HepG2 (cell line): Measurements from ENCODE around the gene PRSS33. TPM values are rescaled to one million over a fixed set of nuclear protein-coding genes. Genes with fewer than 3 reads are reported as not detected.
A peak's percentile ranks its signal among the peaks of the same experiment; 100 is the strongest.

Source experiments
- CBFB ChIP-seq: sonication (generic); formaldehyde crosslinking; IDR thresholded peaks from 2 replicates; pipeline ENCODE4 v1.4.0; 2020; ENCODE audit warnings: missing genetic modification reagents
- GPN1 ChIP-seq: sonication (generic); formaldehyde crosslinking; IDR thresholded peaks from 2 replicates; pipeline ENCODE4 v1.5.1; 2020; ENCODE audit warnings: missing genetic modification reagents, borderline replicate concordance
- HMGXB4 ChIP-seq, 2 experiments: sonication (generic) in 1 of 2; formaldehyde crosslinking in 1 of 2; IDR thresholded peaks; 2 replicates each; pipeline versions ENCODE4 v1.4.0 to v1.6.1; 2018 to 2020; ENCODE audit warnings: missing genetic modification reagents in 2 of 2, borderline replicate concordance in 1 of 2, low read depth in 1 of 2, mild to moderate bottlenecking in 1 of 2, missing biosample characterization in 1 of 2
- MTA1 ChIP-seq: sonication (generic); formaldehyde crosslinking; IDR thresholded peaks from 2 replicates; pipeline ENCODE4 v1.4.0; 2020; ENCODE audit warnings: missing genetic modification reagents, mild to moderate bottlenecking, borderline replicate concordance
- MXI1 ChIP-seq: IDR thresholded peaks from 3 replicates; pipeline ENCODE4 v1.6.1; 2012; ENCODE audit warnings: low read depth, low read length, inconsistent platforms, borderline replicate concordance
- NCOA2 ChIP-seq: sonication (generic); formaldehyde crosslinking; IDR thresholded peaks from 2 replicates; pipeline ENCODE4 v1.8.0; 2022; ENCODE audit warnings: inconsistent platforms
- RAD51 ChIP-seq: fragments of 450-650 bp; IDR thresholded peaks from 2 replicates; pipeline ENCODE4 v1.6.1; 2016; ENCODE audit warnings: borderline replicate concordance
- RARG ChIP-seq: sonication (generic); formaldehyde crosslinking; IDR thresholded peaks from 2 replicates; pipeline ENCODE4 v1.4.0; 2020; ENCODE audit warnings: low read depth, mild to moderate bottlenecking, missing genetic modification reagents
- TFDP2 ChIP-seq: sonication (generic); formaldehyde crosslinking; IDR thresholded peaks from 2 replicates; pipeline ENCODE4 v1.4.0; 2020; ENCODE audit warnings: missing genetic modification reagents
- YEATS4 ChIP-seq: sonication (generic); formaldehyde crosslinking; IDR thresholded peaks from 2 replicates; pipeline ENCODE4 v1.4.0; 2020; ENCODE audit warnings: missing genetic modification reagents, borderline replicate concordance
- ZNF143 ChIP-seq: sonication (generic); formaldehyde crosslinking; IDR thresholded peaks from 2 replicates; pipeline ENCODE4 v1.4.0; 2020; ENCODE audit warnings: missing genetic modification reagents
- ZNF275 ChIP-seq: sonication (generic); formaldehyde crosslinking; IDR thresholded peaks from 2 replicates; pipeline ENCODE4 v1.8.0; 2022; ENCODE audit warnings: missing genetic modification reagents, mild to moderate bottlenecking, inconsistent platforms, borderline replicate concordance
- ZNF530 ChIP-seq: sonication (generic); formaldehyde crosslinking; IDR thresholded peaks from 2 replicates; pipeline ENCODE4 v1.5.0; 2020; ENCODE audit warnings: low read depth, mild to moderate bottlenecking, missing genetic modification reagents
- polyA plus RNA-seq, 8 experiments: library from polyadenylated mRNA; depleted of rRNA in 3 of 8; stranded (reverse) in 7 of 8; unstranded in 1 of 8; fragments of >200 nt; fragmentation: Illumina TruSeq in 4 of 8; extraction: Trizol in 4 of 8; gene quantifications; 2 replicates each; pipeline versions ENCODE4 v1.2.1 to v1.2.3, GENCODE V29; 2011 to 2016; ENCODE audit warnings: low read depth in 4 of 8, missing spikeins in 1 of 8, mixed read lengths in 1 of 8; ENCODE audit not compliant: insufficient read depth in 1 of 8
- total RNA-seq, 5 experiments: library from RNA; depleted of rRNA; stranded (reverse); fragments of >200 nt; fragmentation: Illumina TruSeq; extraction: Trizol; gene quantifications; 2 replicates each; pipeline ENCODE4 v1.2.3, GENCODE V29; 2016; ENCODE audit warnings: low read depth in 1 of 5
- TF ChIP-seq, protein P1 (sequence below): sonication (generic); formaldehyde crosslinking; IDR thresholded peaks from 2 replicates; pipeline ENCODE4 v1.4.0; 2020; ENCODE audit warnings: missing genetic modification reagents
- TF ChIP-seq, protein P2 (sequence below): sonication (generic); formaldehyde crosslinking; IDR thresholded peaks from 2 replicates; pipeline ENCODE4 v1.4.0; 2020; ENCODE audit warnings: mild to moderate bottlenecking, missing genetic modification reagents

Gene PRSS33
- total and polyA plus RNA-seq, 2 of the 13 experiments (the other 11 are each of a cell fraction or from before 2014, with no cell fraction given): not detected

DNA sequence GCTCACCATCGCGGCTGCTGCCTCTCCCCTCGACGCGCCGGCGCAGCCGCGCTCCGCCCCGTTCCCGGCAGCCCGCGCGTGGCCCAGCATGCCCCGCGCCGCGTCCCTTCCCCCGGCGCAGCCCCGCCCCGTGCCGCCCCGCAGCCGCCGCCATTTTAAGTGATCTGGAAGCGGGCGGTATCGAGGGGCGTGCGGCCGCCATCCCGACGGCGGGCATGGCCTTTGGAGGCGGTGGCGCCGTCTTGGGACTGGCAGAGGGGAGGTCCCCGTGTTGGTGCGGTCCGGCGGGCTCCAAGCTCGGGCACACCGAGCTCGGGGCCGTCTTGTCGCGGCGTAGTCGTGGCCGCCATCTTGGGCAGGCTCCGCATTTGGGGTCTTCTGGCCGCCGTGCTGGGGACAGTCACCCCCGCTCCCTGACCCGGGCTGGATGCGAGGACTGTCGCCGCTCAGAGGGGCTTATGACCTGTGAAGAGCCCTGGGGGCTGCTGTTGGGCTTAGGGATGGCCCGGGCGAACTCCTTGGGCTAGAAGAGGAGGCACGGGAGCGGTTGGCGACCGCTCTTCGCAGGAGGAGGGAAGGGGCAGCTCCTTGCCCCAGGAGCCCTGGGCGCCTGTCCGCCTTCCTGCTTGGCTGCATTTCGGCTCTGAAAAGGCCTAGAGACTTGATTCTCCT lies 10.0 kb downstream of the PRSS33 start, which contains the start of gene ELOB (continued):
- TF ChIP-seq MTA1 (peak; percentile 75), HMGXB4 (CRISPR knock-in tag; IDR thresholded peaks at IDR 0.05; ENCODE audit: borderline replicate concordance in 1 of 2, low read depth in 1 of 2) (peak; percentile 66 to 86; a peak in 2 of 4 replicates), RARG (no peak), ZNF143 (CRISPR knock-in tag) (peak; percentile 88), GPN1 (CRISPR knock-in tag) (no peak), TFDP2 (no peak), CBFB (CRISPR knock-in tag) (peak; percentile 39; the same call in 1 of the 2 replicates), RAD51 (no peak), ZNF275 (CRISPR knock-in tag) (peak; percentile 50; the same call in 1 of the 2 replicates), NCOA2 (no peak), ZNF530 (CRISPR knock-in tag) (no peak; the same call in 1 of the 2 replicates), MXI1 (peak; percentile 23; the same call in 1 of the 3 replicates), YEATS4 (CRISPR knock-in tag) (peak; percentile 89)
- TF ChIP-seq, protein P1, sequence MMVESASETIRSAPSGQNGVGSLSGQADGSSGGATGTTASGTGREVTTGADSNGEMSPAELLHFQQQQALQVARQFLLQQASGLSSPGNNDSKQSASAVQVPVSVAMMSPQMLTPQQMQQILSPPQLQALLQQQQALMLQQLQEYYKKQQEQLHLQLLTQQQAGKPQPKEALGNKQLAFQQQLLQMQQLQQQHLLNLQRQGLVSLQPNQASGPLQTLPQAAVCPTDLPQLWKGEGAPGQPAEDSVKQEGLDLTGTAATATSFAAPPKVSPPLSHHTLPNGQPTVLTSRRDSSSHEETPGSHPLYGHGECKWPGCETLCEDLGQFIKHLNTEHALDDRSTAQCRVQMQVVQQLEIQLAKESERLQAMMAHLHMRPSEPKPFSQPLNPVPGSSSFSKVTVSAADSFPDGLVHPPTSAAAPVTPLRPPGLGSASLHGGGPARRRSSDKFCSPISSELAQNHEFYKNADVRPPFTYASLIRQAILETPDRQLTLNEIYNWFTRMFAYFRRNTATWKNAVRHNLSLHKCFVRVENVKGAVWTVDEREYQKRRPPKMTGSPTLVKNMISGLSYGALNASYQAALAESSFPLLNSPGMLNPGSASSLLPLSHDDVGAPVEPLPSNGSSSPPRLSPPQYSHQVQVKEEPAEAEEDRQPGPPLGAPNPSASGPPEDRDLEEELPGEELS: 0 out of 2 replicates have a peak, but pooled peaks have one; percentile 31
- TF ChIP-seq, protein P2, sequence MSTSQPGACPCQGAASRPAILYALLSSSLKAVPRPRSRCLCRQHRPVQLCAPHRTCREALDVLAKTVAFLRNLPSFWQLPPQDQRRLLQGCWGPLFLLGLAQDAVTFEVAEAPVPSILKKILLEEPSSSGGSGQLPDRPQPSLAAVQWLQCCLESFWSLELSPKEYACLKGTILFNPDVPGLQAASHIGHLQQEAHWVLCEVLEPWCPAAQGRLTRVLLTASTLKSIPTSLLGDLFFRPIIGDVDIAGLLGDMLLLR (CRISPR knock-in tag): peak; percentile 68; the same call in 1 of the 2 replicates
